ENCODE measurements around the gene PLOD2.

PLOD2 gene

DNA sequence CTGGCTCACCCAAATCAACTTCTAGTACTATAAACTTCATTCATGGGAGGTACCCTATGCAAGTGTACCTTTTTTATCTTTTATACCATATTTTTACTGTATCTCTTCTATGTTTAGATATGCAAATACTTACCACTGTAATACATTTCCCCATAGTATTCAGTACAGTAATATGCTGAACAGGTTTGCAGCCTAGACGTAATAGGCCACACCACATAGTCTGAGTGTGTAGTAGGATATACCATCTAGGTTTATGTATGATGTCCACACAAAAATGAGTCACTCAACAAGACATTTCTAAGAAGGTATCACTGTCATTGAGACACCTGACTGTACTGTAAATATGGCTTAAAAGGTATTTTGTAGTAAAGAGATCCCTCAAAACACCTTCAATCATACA is 124.7 kb downstream of the PLOD2 start:
- DNase-seq (ENCODE audit: low spot score) = no peak

DNA sequence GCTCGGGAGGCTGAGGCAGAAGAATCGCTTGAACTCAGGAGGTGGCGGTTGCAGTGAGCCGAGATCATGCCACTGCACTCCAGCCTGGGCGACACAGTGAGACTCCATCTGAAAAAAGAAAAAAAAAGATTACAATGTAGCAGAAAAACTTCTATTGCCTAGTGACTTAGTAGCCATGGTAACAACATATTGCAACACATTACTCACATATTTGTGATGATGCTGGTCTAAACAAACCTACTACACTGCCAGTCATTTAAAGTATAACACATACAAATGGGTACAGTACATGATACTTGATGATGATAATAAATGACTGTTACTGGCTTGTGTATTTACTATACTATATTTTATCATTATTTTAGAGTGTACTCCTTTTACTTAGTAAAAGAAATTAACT is 125.6 kb downstream of the PLOD2 start:
- DNase-seq (ENCODE audit: low spot score) = no peak

DNA sequence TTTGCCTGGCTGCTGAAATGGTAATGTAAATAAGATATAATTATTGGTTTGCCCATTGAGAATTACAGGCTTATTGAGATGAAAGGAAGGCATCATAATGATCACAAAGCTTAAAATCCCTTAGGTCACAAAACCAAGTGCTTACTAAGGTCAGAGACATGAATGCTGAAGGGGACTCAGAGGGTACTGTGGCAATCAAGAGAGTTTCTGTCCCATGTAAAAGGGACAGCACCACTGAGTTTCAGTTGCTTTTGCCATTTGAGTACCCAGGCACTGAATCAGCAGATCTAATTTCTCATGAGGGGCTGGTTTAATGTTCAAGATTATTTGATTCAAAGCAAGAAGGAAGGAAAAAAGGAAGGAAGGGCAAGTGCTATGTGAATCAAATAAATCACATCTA is 127.0 kb downstream of the PLOD2 start:
- DNase-seq (ENCODE audit: low spot score) = no peak

GRCh38 chr3:146026547-146026946 is 134.4 kb downstream of the PLOD2 start:
- no peak for DNase-seq (ENCODE audit: low spot score)

- no peak for DNase-seq (ENCODE audit: low spot score)
Measured at GRCh38 chr3:146024260-146024659, 136.7 kb downstream of the PLOD2 start.

- DNase-seq (ENCODE audit: low spot score) = peak; percentile 10
Measured at GRCh38 chr3:146020969-146021368, 140.0 kb downstream of the PLOD2 start.

- no peak for DNase-seq (ENCODE audit: low spot score)
Measured at GRCh38 chr3:146019508-146019907, 141.5 kb downstream of the PLOD2 start.
